HG02852 (cell line): Measurements from ENCODE around the gene EPHA8.

Source experiments
- ATAC-seq: cut with Tn5 transposase; IDR thresholded peaks from one replicate; pipeline ENCODE4 v1.9.1; 2021; ENCODE audit warnings: mild to moderate bottlenecking, moderate library complexity; ENCODE audit not compliant: unreplicated experiment

The EPHA8 gene

DNA sequence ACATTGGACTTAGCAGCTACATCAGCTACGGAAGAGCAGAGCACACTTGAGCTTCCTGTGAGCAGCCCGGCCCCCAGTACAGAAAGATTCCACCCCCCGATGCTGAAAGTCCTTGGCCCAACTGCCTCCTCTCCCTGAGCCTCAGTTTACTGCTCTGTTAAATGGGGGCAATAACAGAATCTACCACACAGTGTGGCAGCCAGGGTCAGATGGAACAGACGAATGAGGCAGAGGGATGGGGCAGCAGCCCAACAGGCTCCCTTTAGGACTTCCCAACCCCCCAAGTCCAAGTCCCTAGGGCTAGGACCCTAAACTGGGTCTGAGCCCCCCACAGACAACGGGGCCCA lies 50.3 kb downstream of the EPHA8 start:
- no peak for ATAC-seq

DNA sequence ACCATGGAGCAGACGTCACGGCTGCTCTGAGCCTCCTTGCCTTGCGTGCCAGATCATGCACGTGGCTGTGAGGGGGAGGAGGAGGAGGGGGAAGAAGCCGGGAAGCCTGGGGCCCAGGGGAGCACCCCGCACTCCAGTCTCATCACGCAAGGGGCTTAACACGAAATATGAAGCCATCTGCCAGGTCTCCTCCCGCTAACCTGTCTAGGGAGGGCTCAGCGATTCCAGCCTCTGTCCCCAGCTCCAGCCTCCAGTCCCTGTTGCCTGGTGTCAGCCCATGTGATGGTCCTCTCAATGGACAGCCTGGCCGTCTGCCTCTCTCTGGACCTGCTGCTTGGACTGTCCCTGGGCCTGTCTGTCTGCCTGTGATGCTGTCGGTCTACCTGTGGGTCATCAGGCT lies 50.7 kb downstream of the EPHA8 start:
- no peak for ATAC-seq

DNA sequence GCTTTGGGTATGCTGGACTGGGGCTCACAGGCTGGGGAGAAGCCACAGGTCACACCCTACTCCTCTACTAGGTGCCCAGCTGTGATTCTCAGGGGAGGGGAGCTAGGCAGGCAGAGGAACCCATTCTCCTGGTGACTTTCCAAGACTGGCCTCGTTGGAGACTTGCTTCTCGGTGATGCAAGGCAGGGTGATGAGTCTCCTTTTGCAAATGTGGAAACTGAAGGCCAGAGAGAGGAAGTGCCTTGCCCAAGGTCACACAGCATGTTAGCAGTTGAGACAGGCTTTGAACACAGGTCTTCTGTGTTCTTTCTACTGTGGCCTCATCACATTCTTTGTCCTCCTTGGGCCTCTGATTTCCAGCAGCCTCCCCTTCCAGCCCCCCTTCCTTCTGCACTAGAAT lies 52.6 kb downstream of the EPHA8 start:
- ATAC-seq: no peak

DNA sequence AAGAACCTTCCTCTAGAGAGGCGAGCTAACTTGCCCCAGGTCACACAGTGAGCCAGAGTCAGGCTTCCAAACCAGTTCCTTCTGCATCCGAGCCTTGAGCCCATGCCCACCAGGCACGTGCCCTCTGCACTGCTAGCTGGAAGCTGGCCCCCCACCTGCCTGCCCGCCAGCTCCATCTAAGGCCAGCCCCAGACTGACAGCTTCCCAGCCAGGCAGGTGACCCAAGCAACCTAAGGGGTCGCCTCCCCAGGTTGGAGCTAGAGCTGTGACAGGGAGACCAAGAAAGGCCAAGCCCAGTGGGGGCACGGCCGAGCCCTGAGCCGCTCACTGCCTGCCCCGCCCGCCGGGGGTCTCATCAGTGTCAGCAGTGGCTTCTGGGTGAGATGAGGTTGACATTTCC lies 53.3 kb downstream of the EPHA8 start:
- ATAC-seq: no peak

DNA sequence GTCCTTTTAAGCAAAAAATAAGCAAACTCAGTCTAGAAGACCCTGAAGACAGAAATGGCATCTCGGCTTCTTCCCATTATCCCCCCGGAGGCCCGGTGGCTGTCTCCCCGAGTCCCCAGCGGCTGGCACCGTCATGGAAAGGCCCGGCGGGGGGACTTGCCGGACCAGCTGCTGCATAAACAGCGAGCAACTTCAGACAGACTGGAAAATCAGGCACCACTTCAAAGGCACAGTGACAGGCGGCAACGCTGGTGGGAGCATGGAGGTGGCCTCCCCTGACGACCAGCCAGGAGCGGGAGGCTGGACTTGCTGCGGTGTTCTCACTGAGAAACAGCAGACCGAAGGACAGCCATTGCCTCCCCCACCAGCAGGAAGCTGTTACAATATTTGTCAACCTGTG lies 54.8 kb downstream of the EPHA8 start:
- ATAC-seq: no peak

DNA sequence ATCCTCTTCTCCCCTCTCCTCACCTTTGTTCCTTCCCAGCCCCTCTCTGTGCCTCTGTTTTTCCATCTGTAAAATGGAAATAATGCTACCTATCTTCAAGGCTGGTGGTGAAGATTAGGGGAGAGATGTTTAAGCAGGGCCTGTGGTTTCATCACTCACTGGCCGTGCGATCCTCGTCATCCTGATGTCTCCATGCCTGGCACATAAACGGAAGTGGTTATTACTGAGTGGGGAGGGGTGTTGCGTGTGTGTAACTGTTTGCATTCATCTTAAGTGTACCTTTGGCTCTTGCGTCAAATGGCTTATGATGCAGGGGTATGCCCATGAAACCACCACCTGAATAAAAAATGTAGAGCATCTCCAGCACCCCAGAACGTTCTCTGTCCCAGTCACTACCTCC lies 56.0 kb downstream of the EPHA8 start:
- ATAC-seq: no peak

DNA sequence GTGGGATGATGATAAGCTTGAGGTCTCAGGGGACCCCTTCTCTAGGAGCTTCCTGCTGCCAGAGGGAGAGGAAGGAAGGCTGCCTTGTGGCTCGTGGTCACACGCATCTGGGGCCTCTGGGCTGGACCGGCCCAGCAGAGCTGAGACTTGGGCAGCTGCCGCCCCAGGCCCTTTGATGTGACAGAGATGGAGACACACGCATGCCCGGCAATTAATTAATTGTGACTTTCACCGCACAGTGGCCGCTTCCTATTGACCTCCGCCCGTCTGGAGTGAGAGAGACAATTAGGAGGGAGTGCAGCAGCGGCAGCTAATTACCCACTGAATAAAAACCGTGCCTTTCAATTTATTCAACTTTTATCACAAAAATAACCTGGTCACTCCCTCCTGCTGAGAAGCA lies 56.5 kb downstream of the EPHA8 start:
- ATAC-seq: no peak

DNA sequence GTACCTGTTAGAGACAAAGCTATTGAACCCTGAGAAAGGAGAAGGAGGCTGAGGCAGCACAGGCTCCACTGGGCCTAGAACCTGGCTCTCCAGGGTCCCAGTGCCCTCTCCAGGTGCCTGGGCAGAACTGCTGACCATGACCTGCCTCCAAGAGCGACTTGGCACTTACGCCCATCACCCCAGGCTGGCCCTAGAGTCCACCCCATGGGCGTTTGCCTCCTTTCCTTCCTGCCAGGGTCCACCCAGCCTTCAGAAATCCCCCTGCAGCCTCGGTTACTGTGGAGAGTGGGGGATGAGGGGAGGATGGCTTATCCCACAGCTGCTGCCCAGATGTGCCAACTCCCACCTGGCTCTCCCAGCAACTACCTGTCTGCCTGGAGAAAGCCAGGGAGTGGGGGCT lies 58.5 kb downstream of the EPHA8 start:
- ATAC-seq: no peak

DNA sequence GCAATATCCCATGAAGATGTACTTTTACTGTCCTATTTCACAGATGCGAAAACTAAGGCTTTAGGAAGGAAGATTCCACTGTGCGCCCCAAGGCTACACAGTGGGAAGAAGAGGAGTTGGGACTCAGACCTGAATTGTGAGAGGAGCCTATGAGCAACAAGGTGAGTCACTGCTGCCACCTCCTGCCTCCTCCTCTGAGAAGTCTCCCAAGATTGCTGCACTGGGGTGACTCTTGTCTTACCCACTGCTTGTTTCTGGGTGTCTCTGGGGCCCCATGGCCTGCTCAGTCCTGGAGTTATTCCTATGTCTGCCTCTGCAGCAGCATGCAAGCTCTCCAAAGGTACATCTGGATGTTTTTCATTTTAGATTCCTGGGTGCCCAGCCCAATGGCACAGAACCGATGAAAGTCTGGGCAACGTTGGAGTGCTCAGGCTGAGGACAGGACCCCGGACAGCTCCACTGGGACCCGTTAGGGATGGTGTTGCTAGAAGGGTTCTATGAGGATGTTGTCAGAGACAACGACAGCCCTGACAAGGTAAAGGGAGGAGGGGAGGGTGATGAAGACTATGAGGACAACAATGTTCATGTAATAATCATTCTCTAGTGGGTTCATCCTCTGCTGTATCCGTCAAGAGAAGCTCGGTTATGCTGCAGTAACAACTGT lies 62.1 kb downstream of the EPHA8 start:
- no peak for ATAC-seq

DNA sequence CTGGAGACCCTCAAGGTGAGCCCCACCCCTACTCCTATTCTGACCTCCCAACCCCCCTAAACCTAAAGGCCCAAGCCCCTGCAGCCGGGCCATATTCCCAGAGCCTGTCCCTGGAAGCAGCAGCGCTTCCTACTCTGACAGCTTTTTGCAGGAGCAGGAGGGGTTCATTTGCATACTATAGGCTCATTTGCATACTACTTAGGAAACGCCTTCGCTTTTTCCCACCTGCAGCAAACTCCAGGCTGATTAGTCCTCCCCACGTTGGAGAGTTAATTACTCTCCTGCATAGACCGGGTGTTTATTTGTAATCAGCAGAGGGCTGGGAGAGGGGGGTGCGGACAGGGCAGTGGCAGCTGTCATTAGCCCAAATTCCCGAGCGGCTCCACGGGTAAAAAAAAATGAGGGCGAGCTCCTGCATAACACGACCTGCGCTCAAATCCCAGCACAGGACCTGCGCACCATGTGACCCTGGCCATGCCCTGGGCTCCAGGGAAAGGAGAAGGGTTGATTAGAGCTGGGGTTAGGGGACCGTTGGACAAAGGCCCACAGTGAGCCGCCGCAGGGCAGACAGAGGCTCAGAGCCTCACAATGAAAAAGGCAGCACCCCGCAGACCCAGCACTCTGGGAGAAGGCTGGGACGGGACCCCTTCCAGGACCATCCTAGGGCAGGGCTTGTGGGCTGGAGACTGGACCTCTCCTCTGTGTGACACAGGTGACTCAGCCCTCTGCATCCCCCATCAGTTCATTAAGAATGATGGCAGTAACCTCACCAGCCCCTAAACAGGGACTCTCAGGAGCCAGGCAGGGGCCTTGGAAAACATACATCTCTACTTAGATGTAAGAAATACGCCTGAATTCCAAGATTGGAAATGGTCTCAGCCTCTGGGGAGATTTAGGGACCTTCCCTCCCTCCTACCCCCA lies 63.2 kb downstream of the EPHA8 start:
- no peak for ATAC-seq

DNA sequence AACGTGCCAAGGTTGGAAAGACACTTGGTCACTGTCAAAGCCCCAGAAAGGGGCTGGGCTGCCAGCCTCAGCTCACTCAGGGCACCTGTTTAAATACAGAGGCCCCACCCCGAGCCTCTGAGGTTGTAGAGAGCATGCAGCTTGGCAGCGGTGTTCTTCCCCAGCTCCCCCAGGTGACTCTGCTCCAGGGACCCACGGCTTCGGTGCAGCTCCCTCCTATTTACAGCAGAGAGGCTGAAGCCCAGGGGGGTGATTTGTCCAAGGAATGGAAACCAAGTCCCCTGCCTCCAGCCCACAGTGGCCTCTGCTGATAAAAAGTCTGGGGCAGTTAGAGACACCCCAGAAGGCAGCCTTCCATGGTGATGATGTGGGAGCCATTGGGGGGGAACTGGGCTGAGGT lies 64.0 kb downstream of the EPHA8 start:
- ATAC-seq: no peak

DNA sequence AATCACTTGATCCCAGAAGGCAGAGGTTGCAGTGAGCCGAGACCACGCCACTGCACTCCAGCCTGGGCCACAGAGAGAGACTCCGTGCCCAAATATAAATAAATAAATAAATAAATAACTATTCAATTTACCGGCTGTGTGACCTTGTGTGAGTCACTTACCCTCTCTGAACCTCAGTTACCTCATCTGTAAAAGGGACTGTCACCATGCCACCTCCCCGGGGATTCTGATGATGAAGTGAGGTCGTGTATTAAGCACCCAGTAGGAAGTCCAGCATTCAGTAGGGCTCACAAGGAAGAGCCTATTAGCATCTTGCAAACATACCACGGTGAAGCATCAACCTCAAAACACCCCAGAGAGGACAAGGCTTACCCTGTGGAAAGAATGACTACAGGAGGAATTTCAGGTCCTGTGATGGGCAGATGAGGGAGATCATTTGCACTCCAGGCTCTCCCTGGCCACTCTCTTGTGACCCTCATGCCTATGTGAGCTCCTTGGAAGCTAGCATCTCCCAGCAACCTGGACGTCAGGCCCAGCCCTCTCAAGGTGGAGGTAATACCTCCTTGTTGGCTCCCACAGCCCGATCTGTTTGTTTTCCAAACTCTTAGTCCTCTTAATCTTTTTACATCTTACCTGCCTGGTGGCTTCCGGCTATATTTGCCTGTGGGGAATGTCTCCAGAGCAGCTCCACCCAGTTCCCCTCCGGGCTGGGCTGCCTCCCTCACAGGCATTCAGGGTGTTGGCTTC lies 65.6 kb downstream of the EPHA8 start:
- ATAC-seq: no peak

DNA sequence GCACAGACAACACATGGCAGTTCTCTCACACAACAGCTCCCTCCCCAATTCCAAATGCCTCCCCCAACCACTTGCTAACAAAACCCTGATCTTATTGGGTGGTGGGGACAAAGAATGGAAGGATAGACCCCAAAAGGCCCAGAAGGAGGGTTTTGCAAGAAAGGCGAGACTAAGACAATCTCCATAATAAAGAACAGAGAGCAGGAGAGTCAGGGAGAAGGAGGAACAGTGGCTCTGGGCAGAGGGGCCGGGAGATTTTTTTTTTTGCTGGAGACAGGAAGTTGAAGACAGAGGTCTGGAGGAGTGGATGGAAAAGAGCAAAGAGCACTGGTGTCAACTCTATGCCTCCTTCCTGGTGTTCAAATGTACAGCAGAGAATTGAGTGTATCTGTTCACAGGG lies 66.6 kb downstream of the EPHA8 start:
- no peak for ATAC-seq

DNA sequence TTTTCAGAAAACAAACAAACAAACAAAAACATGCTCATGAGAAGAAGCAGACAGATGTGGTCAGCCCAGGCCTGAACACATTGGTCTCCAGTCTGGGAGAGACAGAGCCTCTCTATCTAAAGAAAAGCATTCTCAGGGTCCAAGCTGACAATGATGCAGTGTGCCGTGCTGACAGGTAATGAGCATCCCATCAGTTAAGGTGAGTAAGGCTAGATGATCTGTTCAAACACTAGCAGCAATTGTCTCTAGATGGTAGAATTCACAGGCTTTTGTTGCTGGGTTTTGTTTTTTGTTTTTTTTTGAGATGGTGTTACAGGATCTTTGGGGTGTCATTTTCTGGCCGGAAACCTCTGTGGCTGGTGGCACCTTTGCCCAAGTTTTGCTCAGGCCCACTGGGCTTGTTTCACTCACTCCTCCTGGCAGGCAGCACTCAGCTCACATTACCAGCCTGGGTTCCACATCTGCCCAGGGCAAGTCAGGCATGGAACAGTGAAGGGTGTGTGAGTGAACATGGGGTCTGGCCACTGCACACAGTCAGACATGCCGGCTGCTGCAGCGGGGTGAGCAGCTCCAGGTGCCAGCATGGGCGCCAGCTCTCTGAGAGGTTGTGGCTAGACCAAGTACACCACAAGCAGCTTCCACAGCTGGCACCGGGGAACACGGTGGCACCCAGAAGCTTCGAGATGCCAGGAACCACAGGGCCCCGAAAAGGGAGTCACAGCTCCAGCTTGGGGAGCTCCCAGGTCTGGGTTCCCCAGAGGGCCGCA lies 70.6 kb downstream of the EPHA8 start:
- no peak for ATAC-seq

DNA sequence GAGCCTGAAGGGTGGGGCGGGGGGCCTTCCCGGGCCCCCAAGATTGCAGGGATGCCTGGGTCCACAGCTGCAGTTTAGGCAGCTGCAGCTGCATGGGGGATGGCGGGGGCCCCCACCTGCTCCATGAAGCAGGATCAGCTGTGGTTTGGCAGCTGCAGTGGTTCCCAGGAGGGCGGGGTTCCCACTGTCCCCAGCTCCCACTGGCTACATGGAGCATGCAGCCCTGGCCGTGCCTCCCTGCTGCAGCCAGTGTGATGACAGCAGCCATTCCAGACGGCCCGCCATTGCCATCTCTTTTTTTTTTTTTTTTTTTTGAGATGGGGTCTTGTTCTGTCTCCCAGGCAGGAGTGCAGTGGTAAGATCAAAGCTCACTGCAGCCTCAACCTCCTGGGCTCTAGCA lies 72.1 kb downstream of the EPHA8 start:
- no peak for ATAC-seq

DNA sequence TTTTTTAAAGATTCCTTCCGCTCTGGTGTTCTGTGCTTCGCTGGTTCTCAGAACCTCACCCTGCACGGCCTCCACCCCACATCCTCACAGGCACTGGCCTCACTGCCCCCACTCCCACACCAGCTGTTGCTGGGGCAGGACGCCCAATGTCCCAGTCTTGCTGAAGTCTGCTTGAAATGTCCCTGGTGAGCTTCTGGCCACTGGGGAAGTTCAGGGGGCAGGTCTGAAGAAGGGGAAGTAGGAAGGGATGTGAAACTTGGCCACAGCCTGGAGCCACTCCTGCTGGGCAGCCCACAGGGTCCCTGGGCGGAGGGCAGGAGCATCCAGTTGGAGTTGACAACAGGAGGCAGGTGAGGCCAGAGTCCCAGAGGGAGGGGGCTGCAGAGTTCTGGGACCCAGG lies 73.1 kb downstream of the EPHA8 start, which contains the start of gene C1QA:
Gene C1QA (plus strand): TSS at position 276 of the 400 bp plus-strand sequence. CDS start 989 bp downstream, outside the sequence.
- no peak for ATAC-seq

DNA sequence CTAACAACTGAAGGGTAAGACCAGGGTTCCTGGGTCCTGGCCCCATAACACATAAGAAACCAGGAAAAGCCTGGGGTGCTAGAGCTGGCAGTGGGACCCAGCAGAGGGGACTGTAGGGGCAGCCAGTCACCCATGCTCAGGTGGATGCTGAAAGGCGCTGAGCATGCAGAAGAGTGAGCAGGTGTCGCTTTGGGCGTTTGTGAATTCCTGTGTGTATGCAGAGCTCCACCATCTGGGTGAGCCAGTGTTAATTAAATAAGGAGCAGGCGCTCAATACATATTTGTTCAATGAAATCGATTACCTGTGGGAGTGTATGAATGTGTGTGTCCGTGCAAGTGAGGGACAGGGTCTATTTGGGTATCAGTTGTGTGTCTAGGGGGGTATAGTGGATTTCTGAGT lies 73.6 kb downstream of the EPHA8 start:
- ATAC-seq: no peak

DNA sequence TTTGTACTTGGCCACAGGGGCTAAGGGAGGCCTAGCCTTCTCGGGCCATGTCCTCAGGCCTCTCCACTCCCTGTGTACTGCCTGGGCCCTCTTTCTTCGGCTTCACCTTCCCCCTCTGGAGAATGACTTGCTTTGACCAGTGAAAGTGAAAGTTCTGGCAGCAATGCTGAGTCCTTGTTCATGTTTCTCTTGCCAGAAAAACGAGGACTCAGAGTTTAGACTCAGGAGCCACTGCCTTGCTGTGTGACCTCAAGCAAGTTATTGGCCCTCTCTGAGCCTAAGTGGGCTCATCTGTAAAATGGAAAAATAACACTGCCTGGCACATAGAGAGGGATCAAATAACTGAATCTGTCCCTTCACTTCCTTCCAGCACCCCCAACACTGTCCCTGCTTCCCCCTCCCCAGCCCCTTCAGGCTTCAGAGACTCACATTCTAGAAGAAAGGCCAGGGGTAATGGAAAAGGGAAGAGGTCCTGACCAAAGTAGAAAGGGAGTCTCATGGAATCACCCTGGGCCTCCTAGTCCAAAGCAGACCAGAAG lies 74.7 kb downstream of the EPHA8 start:
- ATAC-seq: no peak

DNA sequence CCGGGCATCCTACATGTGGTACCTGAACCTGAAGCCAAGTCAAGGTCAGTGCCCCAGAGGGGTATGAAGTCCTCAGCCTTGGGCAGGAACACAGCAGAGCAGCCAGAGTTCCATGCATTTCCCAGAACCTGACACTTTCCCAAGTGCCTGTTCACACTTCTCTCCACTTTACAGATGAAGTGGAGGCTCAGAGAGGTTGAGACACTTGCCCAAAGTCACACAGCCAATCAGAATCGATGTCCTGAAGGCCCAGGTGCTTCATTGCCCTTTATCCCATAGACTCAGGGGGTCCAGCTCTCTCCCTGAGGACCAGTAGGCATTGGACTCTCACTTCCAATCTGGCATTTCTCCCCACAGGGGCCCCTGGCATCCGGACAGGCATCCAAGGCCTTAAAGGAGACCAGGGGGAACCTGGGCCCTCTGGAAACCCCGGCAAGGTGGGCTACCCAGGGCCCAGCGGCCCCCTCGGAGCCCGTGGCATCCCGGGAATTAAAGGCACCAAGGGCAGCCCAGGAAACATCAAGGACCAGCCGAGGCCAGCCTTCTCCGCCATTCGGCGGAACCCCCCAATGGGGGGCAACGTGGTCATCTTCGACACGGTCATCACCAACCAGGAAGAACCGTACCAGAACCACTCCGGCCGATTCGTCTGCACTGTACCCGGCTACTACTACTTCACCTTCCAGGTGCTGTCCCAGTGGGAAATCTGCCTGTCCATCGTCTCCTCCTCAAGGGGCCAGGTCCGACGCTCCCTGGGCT lies 75.4 kb downstream of the EPHA8 start:
- no peak for ATAC-seq

DNA sequence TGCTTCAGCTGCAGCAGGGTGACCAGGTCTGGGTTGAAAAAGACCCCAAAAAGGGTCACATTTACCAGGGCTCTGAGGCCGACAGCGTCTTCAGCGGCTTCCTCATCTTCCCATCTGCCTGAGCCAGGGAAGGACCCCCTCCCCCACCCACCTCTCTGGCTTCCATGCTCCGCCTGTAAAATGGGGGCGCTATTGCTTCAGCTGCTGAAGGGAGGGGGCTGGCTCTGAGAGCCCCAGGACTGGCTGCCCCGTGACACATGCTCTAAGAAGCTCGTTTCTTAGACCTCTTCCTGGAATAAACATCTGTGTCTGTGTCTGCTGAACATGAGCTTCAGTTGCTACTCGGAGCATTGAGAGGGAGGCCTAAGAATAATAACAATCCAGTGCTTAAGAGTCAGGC lies 76.0 kb downstream of the EPHA8 start:
- ATAC-seq: no peak
